ENCODE data around the gene GNL3L.

GRCh38 chrX:54483946-54484345 lies 46.1 kb upstream of the GNL3L start:
- TF ChIP-seq TAF1 (IDR thresholded peaks at IDR 0.05; ENCODE audit: borderline replicate concordance, low read depth, low read length) (no peak), POLR2A (IDR thresholded peaks at IDR 0.05; ENCODE audit: low read depth, low read length) (no peak), POLR2AphosphoS5 (IDR thresholded peaks at IDR 0.05; ENCODE audit: low read depth, low read length) (no peak)

Data from GM12892 (cell line).